Colonic mucosa (tissue), 4 donors: ENCODE measurements around the gene LRRC1. TPM values are rescaled to one million over a fixed set of nuclear protein-coding genes. Genes with fewer than 3 reads are reported as not detected.

ENCODE experiments used
- DNase-seq: peaks from one replicate; pipeline ENCODE4 v3.0.0-alpha.2; 2020
- H3K27ac ChIP-seq: fragments of 200-600 bp; one replicate; pipeline ENCODE4 v1.8.0; 2021
- H3K27me3 ChIP-seq: fragments of 200-600 bp; one replicate; pipeline ENCODE4 v1.8.0; 2021
- H3K36me3 ChIP-seq: fragments of 200-600 bp; one replicate; pipeline ENCODE4 v1.8.0; 2021
- H3K4me1 ChIP-seq: fragments of 200-600 bp; one replicate; pipeline ENCODE4 v1.8.0; 2021; ENCODE audit warnings: mild to moderate bottlenecking
- H3K4me3 ChIP-seq: fragments of 200-600 bp; one replicate; pipeline ENCODE4 v1.8.0; 2021
- H3K9ac ChIP-seq, 2 donors: one replicate each; pipeline ENCODE4 v1.7.0; 2013; ENCODE audit warnings: control low read depth in 2 of 2, low read depth in 2 of 2, low read length in 2 of 2
- H3K9me3 ChIP-seq: fragments of 200-600 bp; one replicate; pipeline ENCODE4 v1.8.0; 2021
- intact Hi-C: fragments of 100-400 bp; cut with DNase I; formaldehyde crosslinking; loops from one replicate; pipeline ENCODE4 v1.14.1; 2022
- total RNA-seq, 2 donors: library from RNA; stranded (reverse); fragmentation: NEBNext Ultra II Directional in 1 of 2; extraction: Animal tissue kit (Norgen Biotek cat#: 25700) in 1 of 2; gene quantifications; one replicate each; pipeline ENCODE4 v1.2.1, GENCODE V29; 2021
- TF ChIP-seq, protein P1 (sequence below): fragments of 200-600 bp; IDR thresholded peaks from one replicate; pipeline ENCODE4 v1.8.0; 2022; ENCODE audit warnings: antibody characterized with exemption, mild to moderate bottlenecking
- donor health status: healthy.
- donor health status: DM: no; HTN: no; CAD: no.
- donor health status: DM: no; HTN: no; CAD: no.

Gene LRRC1
- total RNA-seq, 2 donors from 2014 or later, result 49.6 to 72.9 TPM

DNA sequence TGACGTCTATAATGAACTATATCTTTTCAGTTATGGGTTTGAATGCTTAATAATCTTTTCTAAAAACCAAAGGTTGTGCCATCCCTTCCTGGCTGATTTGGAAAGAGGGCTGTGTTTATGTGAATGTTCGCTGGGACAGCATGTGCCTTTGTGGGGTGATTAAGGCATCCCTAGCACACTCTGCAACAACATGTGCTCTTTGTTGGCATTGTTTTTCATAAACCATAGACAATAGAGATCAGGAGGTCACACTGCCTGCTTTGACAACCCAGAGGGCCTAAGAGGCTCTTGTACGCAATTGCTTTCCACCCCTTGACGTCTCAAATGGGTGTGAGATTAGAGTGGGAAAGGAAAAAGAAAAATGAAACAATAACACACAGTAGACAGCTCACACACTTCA is 116.0 kb downstream of the LRRC1 start:
- TF ChIP-seq, protein P1, sequence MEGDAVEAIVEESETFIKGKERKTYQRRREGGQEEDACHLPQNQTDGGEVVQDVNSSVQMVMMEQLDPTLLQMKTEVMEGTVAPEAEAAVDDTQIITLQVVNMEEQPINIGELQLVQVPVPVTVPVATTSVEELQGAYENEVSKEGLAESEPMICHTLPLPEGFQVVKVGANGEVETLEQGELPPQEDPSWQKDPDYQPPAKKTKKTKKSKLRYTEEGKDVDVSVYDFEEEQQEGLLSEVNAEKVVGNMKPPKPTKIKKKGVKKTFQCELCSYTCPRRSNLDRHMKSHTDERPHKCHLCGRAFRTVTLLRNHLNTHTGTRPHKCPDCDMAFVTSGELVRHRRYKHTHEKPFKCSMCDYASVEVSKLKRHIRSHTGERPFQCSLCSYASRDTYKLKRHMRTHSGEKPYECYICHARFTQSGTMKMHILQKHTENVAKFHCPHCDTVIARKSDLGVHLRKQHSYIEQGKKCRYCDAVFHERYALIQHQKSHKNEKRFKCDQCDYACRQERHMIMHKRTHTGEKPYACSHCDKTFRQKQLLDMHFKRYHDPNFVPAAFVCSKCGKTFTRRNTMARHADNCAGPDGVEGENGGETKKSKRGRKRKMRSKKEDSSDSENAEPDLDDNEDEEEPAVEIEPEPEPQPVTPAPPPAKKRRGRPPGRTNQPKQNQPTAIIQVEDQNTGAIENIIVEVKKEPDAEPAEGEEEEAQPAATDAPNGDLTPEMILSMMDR, result no peak

DNA sequence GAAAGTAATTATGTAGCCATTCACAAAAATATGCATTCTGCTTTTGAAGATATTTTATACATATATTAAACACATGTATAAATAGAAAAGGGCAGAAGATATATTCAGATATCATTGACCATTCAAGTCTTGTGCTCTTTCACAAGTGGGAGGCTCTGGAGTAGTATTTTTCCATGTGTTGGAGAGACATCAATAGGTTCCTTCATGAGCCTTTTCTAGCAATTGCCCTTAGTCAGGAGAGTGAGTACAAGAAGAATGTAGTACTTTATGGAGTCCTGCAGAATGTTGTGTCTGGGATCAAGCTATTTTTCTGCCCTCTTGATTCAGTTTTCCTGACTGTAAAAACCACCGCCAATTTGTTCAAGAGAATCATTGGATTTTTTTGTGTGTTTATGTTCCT is 117.9 kb downstream of the LRRC1 start:
- H3K9me3 ChIP-seq, result no peaks in the 10 kb centered on the region
- H3K27me3 ChIP-seq, result no peaks in the 10 kb centered on the region
- intact Hi-C loops, result no loop called here
- H3K9ac ChIP-seq, result no peak overlapping the region
- TF ChIP-seq, protein P1, result no peak
- DNase-seq, result no peak
- no peaks in the 10 kb centered on the region for H3K36me3 ChIP-seq
- H3K4me3 ChIP-seq, result no peak overlapping the region
- no peak overlapping the region for H3K27ac ChIP-seq
- no peaks in the 10 kb centered on the region for H3K4me1 ChIP-seq

More for the DNA sequence above, 116.0 kb downstream of the LRRC1 start:
- intact Hi-C loops, result no loop called here
- no peak overlapping the region for H3K4me3 ChIP-seq
- no peaks in the 10 kb centered on the region for H3K9me3 ChIP-seq
- H3K36me3 ChIP-seq, result no peaks in the 10 kb centered on the region
- H3K27me3 ChIP-seq, result no peaks in the 10 kb centered on the region
- no peaks in the 10 kb centered on the region for H3K4me1 ChIP-seq
- no peak for DNase-seq
- H3K27ac ChIP-seq, result no peak overlapping the region
- H3K9ac ChIP-seq, result no peak overlapping the region

DNA sequence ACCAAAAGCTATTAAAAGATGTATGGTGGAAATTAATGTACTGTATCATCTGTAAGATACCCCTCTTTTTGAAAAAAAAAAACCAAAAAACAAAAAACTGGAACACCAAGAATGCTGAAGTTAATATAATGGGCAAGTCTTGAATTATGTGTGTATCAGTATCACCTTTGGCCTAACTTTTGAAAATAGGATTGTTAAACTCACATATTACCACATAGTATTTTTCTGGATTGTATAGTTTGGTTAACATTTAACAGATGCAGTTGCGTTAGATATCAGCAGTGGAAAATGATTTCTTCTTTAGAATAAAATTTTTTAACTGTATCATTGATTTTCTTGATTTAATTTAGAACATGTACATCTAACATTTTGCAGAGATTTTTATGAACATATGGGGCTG is 118.5 kb downstream of the LRRC1 start:
- Histone ChIP-seq H3K9ac (no peak overlapping the region), H3K9me3 (no peaks in the 10 kb centered on the region), H3K27ac (no peak overlapping the region), H3K4me3 (no peak overlapping the region), H3K27me3 (no peaks in the 10 kb centered on the region), H3K36me3 (no peaks in the 10 kb centered on the region), H3K4me1 (no peaks in the 10 kb centered on the region)
- DNase-seq, result no peak
- intact Hi-C loops, result no loop called here
- TF ChIP-seq, protein P1, result no peak

DNA sequence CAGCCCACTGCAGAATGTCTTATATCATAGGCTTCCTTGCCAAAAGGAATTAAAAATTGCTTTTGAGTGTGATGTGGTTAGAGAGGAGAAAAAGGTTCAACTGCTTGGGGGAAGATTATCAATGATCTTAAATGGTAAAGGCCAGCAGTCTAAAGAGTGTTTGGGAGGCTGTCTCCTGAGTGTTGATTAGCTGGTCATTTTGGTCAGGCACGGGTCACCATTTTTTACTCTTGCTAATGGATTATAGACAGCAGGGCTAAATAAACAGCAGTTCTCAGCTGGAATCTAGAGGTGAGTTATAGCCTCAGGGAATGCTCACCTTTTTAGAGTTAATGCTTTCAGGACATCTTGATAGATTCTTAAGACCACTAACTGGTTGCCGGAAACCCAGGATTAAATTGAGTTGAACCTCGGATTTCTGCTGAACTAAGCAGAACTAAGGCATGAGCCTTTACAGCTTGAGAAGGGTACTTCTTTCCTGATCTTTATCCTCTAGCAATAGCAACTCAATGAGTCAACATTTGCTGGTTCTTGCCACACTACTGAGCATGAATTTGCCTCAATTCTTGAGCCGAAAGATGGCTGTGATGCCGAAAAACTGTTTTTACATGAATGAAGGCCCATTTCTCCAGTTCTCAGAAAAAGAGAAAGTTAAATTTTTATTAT is 120.4 kb downstream of the LRRC1 start:
- TF ChIP-seq, protein P1, result no peak
- H3K4me1 ChIP-seq, result no peaks in the 10 kb centered on the region
- H3K36me3 ChIP-seq, result no peaks in the 10 kb centered on the region
- H3K27me3 ChIP-seq, result no peaks in the 10 kb centered on the region
- H3K27ac ChIP-seq, result no peak overlapping the region
- intact Hi-C loops, result no loop called here
- no peaks in the 10 kb centered on the region for H3K9me3 ChIP-seq
- no peak for DNase-seq
- no peak overlapping the region for H3K4me3 ChIP-seq
- no peak overlapping the region for H3K9ac ChIP-seq

DNA sequence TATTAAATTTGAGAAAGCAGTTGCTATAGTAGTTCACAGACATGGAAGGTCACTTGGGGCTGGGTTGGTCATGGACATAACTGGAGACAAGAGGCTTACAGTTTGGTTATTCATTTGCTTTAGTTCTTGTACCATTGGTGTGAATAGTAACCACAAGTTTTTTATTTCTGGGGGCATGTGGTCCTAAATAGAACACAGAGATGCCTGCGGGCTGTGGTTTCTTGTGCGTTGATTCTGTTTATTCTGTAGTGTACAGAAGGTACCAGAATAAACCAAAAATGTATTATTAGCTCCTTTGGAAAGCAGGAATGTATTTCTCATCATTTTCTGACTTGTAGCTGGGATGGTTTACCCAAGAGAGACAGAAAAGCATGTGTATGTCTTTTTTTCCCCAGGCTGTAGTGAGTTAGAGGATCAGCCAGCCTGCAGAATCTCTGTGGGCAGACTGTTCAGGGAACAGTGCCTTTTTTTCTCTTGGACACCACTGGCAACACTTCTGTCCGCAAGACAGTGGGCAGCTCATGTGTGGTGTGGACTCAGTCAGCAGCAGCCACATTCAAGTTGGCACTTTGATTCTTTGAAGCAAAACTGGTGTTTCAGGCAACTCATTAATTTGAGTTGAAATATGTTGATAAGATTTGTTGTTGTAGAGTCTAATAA is 122.1 kb downstream of the LRRC1 start:
- Histone ChIP-seq H3K27ac (no peak overlapping the region), H3K36me3 (no peaks in the 10 kb centered on the region), H3K4me1 (no peaks in the 10 kb centered on the region), H3K4me3 (no peak overlapping the region), H3K27me3 (no peaks in the 10 kb centered on the region), H3K9me3 (no peaks in the 10 kb centered on the region), H3K9ac (no peak overlapping the region)
- DNase-seq, result no peak
- TF ChIP-seq, protein P1, result no peak
- intact Hi-C loops, result no loop called here
